Gastroesophageal sphincter (tissue), 3 donors: ENCODE data around the gene PTGES2.

Source experiments
- POLR2A ChIP-seq, 2 donors: fragments of 450-650 bp; IDR thresholded peaks; one replicate each; pipeline ENCODE4 v1.6.1; 2017; ENCODE audit warnings: antibody characterized with exemption in 2 of 2, mild to moderate bottlenecking in 2 of 2, moderate library complexity in 1 of 2
- TF ChIP-seq, protein P1 (sequence below), 4 experiments: fragments of 200-600 bp in 2 of 4; fragments of 450-650 bp in 2 of 4; sonication (generic) in 1 of 4; IDR thresholded peaks; one replicate each; pipeline ENCODE4 v1.5.1; 2017 to 2019; ENCODE audit warnings: antibody characterized with exemption in 4 of 4, mild to moderate bottlenecking in 2 of 4, moderate library complexity in 2 of 4

DNA sequence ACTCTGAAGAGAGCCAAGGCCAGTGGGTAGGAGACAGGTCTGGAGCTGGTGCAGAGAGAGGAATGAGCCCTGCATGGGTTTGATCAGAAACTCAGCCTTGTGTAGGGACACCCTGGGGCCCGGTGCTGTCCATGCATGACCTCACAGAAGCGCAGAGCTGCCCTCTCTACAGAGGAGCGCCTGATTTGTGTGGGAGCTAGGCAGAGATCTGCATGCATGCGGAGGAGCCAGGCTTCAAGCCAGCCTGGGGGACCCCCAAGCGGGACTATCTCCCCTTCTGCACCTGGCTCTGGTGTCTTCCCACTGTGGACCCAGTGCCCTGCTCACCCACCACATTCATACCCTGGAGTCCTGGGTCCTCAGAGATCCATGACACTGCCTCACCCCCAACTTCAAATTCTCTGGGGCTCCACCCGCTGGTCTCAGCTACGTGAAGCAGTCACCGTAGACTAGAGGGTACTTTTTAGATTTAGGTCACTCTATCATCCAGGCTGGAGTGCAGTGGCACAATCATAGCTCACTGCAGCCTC is 19.1 kb upstream of the PTGES2 start:
- no peak for TF ChIP-seq POLR2A (IDR thresholded peaks at IDR 0.05)
- TF ChIP-seq, protein P1, sequence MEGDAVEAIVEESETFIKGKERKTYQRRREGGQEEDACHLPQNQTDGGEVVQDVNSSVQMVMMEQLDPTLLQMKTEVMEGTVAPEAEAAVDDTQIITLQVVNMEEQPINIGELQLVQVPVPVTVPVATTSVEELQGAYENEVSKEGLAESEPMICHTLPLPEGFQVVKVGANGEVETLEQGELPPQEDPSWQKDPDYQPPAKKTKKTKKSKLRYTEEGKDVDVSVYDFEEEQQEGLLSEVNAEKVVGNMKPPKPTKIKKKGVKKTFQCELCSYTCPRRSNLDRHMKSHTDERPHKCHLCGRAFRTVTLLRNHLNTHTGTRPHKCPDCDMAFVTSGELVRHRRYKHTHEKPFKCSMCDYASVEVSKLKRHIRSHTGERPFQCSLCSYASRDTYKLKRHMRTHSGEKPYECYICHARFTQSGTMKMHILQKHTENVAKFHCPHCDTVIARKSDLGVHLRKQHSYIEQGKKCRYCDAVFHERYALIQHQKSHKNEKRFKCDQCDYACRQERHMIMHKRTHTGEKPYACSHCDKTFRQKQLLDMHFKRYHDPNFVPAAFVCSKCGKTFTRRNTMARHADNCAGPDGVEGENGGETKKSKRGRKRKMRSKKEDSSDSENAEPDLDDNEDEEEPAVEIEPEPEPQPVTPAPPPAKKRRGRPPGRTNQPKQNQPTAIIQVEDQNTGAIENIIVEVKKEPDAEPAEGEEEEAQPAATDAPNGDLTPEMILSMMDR (IDR thresholded peaks at IDR 0.05): no peak
